ENCODE results near the gene CAST. TPM values are rescaled to one million over a fixed set of nuclear protein-coding genes. Genes with fewer than 3 reads are reported as not detected.

The CAST gene
- total RNA-seq, 1 donor from 2014 or later: 523 TPM

DNA sequence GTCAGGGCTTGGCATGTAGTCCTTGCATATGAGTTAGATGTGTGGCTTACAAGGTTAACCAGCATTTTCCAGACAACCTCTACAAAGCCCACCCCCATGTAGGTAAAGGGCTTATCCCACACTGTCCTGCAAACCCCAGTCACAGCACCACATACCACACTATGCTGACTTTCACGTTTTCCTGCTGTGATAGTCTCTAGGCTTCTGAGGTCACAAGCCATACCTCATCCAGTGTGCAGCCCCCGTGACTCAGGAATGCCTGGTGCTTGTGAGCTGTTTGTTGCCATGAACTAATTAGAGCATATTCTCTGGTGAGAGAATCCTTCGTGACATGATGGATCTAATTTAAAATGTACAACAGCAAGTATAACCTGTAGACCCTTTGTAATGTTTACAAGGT is 94.8 kb downstream of the CAST start:
- ATAC-seq (peak; percentile 75), DNase-seq (peak; percentile 30)
- intact Hi-C loops (cut with micrococcal nuclease): no loop called here

DNA sequence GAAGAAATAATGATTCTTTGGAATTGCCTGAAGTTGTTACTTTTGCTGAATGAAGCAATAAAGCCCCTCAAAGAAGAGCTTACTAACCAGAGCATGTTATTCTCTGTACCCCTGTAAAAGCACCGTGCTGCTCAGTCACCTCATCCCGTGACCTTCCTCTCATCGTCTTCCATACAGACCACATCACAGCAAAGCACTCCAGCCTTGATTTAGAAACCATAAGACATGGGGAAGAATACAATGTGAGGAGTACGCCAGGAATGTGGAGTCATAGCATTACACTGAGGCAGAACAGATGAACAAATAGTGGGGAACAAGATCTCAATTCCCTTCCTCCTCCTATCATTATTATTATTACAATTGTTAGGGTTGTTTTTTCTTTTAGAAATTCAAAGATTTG is 96.4 kb downstream of the CAST start:
- DNase-seq (no peak), ATAC-seq (peak; percentile 67)
- intact Hi-C loops (cut with micrococcal nuclease): no loop called here

DNA sequence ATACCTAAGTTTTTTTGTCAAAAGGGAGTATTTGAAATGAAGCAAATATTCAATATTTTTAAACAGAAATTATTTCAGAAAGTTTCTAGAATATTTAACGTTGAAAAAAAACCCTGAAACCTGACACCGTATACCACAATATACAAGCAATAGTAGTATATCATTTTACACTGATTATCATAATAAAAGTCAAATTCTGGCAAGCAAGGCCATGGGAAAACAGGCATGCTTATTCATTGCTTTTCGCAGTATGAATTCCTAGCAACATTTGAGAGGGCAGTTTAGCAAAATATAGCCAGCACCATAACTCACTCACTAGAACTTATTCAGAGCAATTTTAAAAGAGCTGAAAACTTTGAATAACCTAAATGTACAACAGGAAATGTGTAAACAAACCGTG is 99.4 kb downstream of the CAST start:
- no peak for DNase-seq
- intact Hi-C loops (cut with micrococcal nuclease): loop anchor here (10.0 kb wide), 1 partner anchor 403 kb away; no protein-coding TSS in a partner anchor
- no peak for ATAC-seq

DNA sequence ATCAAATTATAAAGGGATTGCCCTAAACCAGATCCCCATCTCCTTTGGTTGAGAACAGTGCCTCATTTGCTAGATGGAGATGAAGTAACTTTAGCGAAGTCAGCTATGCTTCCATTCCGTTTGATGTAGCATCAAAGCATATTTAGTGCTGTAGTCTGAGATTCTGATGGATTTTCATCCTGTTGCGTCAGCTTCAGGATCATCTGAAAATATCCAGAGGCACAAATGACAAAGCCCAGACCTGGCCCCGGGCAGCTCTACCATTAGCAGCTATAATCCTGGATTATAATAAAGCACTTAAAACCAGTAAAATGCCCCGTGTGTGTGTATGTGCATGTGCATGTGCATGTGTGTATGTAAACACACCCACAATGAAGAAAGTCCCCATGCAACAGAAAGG is 100.8 kb downstream of the CAST start:
- DNase-seq: no peak
- ATAC-seq: no peak
- intact Hi-C loops (cut with micrococcal nuclease): loop anchor here (10.0 kb wide), 1 partner anchor 402 kb away; no protein-coding TSS in a partner anchor

DNA sequence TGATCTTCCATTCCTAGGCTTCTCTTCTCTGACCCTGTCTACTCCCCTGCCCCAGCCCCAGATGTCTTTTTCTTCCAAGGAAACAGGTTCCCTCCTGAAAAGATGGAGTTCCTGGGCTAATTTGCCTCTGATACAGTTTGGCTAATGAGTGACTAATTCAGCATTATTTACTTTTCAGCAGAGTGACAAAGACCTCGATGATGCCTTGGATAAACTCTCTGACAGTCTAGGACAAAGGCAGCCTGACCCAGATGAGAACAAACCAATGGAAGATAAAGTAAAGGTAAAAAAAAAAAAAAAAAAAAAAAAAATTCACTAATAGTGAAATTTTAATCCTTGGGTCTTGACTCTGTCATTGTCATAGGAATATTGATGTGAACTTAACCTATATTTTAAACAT is 102.9 kb downstream of the CAST start:
- ATAC-seq: no peak
- no peak for DNase-seq
- intact Hi-C loops (cut with micrococcal nuclease): loop anchor here (10.0 kb wide), 1 partner anchor 400 kb away; no protein-coding TSS in a partner anchor

DNA sequence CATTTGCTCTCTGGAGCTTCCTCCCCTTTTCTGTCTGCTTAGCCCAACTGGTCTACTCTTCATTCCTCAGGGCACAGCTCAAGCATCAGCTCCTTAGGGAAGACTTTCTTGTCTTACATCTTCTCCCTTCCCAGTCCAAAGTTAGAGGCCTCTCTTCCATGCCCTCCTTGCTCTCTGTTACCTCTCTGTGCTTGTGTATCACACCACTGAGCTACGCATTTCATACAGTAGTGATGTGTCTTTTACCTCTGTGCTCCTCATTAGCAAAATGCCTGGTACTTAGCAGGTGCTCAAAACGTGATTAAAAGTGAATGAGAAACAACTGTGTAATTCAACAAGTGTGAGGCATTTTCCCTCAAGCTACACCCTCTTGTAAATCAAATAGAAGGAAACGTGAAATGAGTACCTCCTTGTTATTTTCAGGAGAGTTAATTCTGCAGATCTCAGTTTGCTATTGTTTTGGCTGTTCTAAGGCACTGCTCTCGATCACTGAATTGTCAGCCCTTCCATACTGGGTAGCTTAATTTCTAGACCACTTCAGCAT is 106.6 kb downstream of the CAST start:
- ATAC-seq (no peak), DNase-seq (no peak)
- intact Hi-C loops (cut with micrococcal nuclease): loop anchor here (10.0 kb wide), 1 partner anchor 396 kb away; no protein-coding TSS in a partner anchor

DNA sequence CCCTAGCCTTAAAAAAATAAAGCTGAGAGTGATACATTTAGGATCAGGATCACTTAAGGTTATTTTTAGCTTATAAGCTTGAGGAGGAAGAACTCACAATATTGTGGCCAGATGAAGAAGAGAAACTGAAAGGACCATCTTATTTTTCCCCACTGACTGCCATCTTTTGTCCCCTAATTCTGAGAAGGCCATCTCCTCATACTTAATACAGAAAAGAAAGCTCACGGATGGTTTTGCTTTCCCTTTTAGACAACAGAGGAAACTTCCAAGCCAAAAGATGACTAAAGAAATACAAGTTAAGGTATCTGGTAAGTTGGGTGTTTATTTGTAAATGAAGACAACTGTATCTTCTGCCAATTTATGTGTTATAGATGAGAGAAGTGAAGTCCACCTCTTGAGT is 109.2 kb downstream of the CAST start:
- intact Hi-C loops (cut with micrococcal nuclease): no loop called here
- DNase-seq: no peak
- no peak for ATAC-seq

DNA sequence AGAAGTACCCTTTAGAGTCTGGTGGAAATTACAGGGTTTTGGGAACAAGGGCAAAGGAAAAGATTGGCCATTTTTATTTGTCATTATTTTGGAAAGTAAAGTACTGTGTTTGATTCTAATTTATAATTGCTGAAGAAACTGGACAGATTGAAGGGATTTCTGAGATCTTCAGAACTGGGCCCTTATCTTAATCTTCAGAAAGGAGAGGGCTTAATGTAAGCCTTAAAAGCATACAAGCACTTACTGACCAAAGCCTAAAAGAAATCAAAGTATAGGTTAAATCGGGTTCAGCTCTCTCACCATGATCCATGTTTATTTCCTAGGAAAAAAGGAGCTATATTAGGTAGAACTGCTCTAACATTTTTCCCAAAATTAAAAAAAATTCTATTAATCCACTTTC is 109.9 kb downstream of the CAST start:
- intact Hi-C loops (cut with micrococcal nuclease): no loop called here
- ATAC-seq: no peak
- no peak for DNase-seq

DNA sequence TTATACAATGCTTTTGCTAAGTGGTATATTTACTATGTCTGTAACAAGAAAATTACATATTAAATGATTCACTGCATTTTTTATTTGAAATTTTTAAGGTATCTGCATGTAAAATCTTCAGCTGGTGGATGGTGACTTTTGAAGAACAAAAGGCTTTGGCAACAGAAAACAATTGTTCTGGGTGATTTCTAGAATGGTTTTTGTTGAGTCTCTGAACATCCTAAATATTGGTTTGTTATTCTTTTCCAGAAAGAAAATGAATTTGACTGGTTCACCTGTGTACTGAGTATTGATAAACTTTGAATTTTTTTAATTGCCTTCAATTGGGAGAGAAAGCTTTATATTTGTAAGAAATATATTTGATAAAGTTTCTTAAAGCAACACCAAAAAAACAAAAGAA is 110.4 kb downstream of the CAST start:
- ATAC-seq (no peak), DNase-seq (no peak)
- intact Hi-C loops (cut with micrococcal nuclease): no loop called here

DNA sequence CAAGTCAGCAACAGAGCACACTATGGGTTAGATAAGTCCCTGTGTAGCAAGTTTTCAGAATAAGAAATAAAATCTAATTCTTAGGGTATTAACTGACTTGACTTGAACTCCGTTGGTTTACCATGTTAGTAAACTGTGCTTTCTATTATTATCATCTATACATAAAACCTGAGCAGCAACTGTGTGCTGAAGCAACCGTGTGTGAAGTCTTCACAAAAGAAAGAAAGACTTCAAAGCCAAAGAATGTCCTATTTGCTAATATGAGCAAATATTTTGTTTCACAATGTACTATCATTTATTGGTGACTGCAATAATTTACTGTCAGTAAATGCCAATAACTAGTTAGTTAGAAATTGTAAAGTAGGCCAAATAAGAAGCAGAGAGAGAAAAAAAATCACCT is 112.9 kb downstream of the CAST start:
- DNase-seq (no peak), ATAC-seq (no peak)
- intact Hi-C loops (cut with micrococcal nuclease): no loop called here

DNA sequence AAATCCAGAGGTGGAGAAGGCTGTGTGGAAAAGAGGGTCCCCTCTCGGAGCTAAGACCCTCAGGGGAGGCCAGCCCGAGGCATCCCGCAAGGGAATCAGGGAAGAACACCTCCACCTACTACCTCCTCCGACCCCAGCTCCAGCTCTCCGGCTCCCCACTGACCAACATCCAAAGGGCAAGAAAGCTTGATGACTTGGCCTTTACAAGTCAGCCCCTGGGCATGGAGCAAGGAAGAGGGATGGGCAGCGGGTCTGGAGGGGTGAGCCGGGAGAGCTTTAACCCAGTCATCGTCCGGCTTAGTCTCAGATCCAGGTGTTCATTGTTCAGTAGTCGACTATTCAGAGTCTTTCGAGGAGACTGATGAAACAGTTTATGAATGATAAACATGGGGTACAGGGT is 113.5 kb downstream of the CAST start:
- DNase-seq: no peak
- intact Hi-C loops (cut with micrococcal nuclease): no loop called here
- ATAC-seq: no peak

DNA sequence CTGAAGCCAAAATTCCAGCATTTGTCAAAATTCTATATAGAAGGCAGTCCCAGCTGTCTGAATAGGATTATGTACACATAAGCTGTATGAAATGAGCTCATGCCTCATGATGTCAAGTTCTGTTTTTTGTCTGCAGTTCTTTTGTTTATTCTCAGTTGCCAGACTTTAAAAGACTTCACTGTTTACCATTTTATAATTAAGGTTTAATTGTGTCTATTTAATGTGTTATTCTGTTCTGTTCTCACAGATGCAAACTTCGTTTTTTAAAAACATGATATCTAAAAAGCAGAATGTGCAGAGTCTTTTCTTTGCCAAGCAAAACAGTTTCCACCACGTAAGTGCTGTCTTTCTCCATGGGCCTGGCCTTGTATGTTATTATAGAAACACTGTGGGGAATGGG is 114.4 kb downstream of the CAST start:
- DNase-seq (no peak), ATAC-seq (no peak)
- intact Hi-C loops (cut with micrococcal nuclease): no loop called here

DNA sequence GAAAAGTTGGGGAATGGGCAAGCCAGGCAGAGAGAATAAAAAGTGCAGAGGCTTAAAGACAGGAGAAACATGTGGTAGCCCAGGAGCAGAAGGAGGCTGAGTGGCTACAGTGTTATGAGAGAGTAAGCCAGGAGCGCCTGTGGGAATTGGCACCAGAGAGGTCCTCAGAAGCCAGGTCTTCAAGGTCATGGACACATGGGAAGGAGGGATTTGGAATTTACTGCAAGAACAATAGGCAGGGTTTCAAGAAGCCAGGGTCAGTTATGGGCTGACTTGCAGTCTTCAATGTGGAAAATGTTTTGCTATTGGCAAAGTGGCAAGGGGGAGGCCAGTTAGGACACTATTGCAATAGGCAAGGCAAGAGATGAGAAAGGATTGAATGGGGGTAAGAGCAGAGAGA is 116.2 kb downstream of the CAST start:
- DNase-seq: peak; percentile 35
- peak; percentile 65 for ATAC-seq
- intact Hi-C loops (cut with micrococcal nuclease): no loop called here

DNA sequence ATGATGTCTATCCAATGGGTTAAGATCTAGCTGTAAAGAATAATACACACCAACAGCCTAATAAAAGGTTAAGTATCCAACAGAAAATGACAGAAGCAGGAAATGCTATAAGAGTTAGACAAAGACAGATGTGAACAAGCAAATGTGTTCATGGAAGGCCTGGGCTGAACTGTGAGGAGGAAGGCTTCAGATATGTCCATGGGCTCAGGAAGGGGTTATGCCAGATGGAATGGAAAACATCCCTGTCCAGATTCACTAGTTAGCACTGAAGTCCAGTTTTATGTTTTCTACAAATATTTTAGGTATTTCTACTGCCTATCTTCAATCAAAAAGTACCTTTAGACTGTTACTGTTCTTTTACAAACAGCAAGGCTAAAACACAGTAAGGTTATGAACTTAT is 118.5 kb downstream of the CAST start:
- no peak for DNase-seq
- intact Hi-C loops (cut with micrococcal nuclease): no loop called here
- peak; percentile 15 for ATAC-seq

DNA sequence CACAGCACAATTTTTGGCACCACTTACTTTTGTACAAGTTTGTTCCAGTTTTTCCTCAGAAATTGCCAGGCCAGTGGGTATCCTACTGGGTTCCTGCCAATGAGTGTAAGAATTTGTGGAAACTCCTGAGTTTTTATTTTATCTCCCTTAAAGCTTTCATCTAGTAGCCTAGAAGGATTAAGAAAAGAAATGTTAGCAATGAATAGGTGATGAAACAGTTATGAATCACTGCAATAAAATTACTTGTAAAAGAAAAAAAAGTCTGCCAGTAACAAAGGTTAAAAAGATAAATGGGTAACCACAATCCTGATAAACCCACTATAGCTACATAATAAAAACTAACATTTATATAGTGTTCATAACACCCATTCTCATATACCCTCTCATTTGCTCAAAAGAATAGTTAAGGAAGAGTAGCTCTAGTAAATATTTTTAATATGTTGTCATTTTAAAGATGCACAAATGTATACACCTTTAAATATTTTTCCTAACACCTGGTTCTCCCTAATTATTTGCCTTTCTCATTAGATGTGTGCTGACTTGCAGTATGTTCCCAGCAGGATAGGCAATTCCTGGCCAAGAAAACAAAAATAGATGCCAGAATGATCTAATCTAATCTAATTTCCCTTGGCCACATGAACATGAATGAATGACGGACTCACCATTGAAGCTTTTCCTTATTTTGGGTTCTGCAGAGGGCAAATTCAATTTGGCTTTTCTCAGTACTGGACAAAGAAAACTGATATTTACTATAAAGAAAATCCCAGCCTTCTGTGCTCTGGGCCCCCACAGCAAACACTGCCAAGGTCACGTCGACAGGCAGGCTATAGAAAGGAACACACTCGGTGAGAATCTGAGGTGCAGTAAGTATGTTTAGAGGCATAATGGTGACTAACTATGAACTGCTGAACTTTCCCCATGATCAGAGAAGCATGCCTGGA is 119.1 kb downstream of the CAST start:
- intact Hi-C loops (cut with micrococcal nuclease): no loop called here
- DNase-seq (no peak), ATAC-seq (peak; percentile 15)

DNA sequence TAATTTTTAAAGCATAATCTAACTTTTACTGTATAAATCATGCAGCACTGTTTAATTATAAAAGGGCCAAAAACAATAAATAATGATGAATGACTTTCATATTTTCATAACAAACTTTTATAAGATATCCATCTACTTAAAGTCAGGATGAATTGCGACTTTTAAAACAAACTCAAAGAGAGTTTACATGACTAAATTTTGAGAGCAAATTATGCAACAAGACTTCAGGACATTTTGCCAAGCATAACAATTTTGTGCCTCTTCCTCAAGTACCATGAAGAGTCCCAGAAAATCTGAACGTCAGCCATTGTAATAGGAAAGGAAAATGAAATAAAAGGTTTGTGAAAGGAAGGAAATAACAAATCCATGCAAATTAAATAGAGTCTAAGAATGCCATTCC is 121.2 kb downstream of the CAST start:
- DNase-seq: no peak
- intact Hi-C loops (cut with micrococcal nuclease): no loop called here
- ATAC-seq: no peak

DNA sequence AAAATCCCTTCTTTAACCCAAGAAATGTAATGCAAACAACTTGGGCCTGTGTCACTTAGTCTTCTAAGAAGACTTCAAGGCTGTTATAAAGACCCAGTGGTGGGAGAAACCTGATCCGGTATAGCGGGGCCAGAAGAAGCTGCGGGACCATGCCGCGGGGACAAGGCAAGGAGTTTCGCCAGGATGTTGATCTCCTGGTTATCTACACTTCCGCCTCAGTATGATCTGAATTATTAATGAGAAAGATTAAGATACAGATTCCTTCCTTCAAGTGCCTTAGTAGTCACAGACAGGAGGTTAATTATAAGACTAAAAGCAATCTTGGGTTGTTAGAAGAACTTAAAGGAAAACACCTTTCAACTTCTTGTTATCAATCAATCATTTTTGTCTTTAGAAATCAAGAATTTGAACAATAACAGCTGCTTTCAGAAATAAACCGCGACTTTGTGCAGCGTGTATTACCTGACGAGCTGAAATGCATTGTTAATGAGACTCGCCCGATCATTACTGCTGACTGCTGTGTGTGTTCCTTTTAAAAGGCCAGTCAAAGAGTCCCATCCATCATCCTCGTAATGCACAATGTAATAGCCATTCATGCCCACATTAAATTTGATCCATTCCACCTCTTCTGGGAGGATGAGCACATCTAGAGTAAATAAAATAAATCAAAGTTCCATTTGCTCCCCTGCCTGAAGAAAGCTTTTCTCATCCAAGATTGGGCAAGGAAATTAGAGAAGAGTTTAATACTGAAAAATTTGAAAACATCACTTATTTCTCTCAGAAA is 123.3 kb downstream of the CAST start:
- intact Hi-C loops (cut with micrococcal nuclease): no loop called here
- ATAC-seq (no peak), DNase-seq (no peak)

DNA sequence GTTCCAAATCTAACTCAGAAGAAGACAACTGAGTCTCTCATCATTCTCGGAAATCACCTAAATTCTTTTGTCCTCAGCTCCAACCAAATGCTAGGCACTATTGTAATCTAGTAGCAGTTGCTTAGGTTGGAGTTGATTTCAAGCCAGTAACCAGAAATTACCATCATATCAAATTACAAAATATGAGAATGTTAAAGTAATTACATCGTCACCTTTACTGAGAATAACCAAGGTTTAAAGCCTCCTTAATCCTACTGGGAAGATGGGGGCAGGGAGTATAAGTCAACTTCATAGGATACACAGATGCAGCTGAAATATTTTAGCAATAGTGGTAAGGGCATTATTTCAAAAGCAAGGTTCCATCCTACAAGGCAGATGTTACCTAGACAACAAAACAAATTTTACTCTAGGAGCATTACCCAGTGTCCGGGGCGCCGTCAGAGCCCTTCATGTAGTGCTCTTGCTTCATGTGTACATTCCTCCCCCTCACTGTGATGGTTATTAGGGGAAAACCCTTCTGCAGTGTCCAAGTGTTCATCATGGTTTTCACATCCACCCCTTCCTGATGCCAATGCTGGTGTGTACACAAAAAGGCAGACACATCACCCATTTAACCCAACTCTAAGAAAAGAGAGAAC is 126.1 kb downstream of the CAST start:
- ATAC-seq (peak; percentile 27), DNase-seq (no peak)
- intact Hi-C loops (cut with micrococcal nuclease): no loop called here

DNA sequence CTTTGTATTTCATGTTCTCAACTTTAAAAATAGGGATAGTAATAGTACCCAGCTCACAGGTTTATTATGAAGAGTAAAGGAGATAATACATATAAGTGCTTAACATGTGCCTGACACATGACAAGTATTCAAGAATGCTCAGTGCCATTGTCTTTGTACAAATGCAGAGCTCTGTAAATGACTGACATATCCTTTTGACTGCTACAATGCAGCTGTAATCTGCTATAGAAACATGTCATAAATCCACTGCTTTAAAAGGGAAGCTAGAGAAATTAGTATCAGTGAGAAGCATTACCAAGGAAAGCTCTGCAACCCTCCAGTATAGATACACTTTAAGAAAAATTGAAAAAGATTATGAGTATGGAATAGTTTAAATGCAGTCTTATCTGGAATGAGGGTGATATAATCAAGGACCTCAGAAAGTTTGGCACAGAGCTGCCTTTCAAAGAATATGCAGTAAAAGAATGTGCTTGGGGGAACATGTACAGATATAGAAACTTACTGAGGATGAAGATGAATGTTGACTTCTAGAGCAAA is 127.7 kb downstream of the CAST start:
- no peak for ATAC-seq
- intact Hi-C loops (cut with micrococcal nuclease): no loop called here
- DNase-seq: no peak
